A549 (cell line): ENCODE data around the gene COG6. TPM values are rescaled to one million over a fixed set of nuclear protein-coding genes. Genes with fewer than 3 reads are reported as not detected.
A peak's percentile ranks its signal among the peaks of the same experiment; 100 is the strongest.

Experiments used
- ATAC-seq, 2 experiments: fragments of 200-7000 bp in 1 of 2; fragments of >200 bp in 1 of 2; cut with Nextera tagmentation in 1 of 2; cut with Tn5 transposase in 1 of 2; 3 replicates each; pipeline versions ENCODE4 v1.8.0 to v1.9.1; 2018 to 2020; ENCODE audit warnings: mild to moderate bottlenecking in 1 of 2, moderate library complexity in 1 of 2
- CTCF ChIA-PET: fragments of 300-600 bp; sonication (Branson Sonifier 250); formaldehyde crosslinking; extraction: SDS; loops from one replicate; lab custom pipeline; 2021; ENCODE audit warnings: antibody characterized with exemption, inconsistent platforms; lab: Yijun Ruan, JAX
- POLR2A ChIA-PET: fragments of 350-600 bp; formaldehyde crosslinking; extraction: SDS; loops from one replicate; lab custom pipeline; 2021; ENCODE audit warnings: antibody characterized with exemption, inconsistent platforms; lab: Yijun Ruan, JAX
- DNase-seq, 2 experiments: peaks; one replicate each; pipeline versions ENCODE4 v3.0.0 to v3.0.0-alpha.2; 2011 to 2016; ENCODE audit warnings: low read depth in 1 of 2, low spot score in 1 of 2
- FAIRE-seq: peaks from 2 replicates; lab custom pipeline; 2011; peaks lifted over from hg19 to GRCh38; lab: Jason Lieb, UNC
- H3K27ac ChIP-seq, 2 experiments: fragments of >200 bp; sonication (Bioruptor Twin); formaldehyde crosslinking; 3 replicates each; pipeline ENCODE4 v1.5.1; 2016 to 2017
- H3K4me1 ChIP-seq: fragments of >200 bp; sonication (Bioruptor Twin); formaldehyde crosslinking; 3 replicates; pipeline ENCODE4 v1.6.1; 2016
- H3K4me2 ChIP-seq: fragments of >200 bp; sonication (Bioruptor Twin); formaldehyde crosslinking; 3 replicates; pipeline ENCODE4 v1.6.1; 2016
- H3K4me3 ChIP-seq: fragments of >200 bp; sonication (Bioruptor Twin); formaldehyde crosslinking; 3 replicates; pipeline ENCODE4 v1.5.1; 2016
- H3K9me3 ChIP-seq: fragments of >200 bp; sonication (Bioruptor Twin); formaldehyde crosslinking; 3 replicates; pipeline ENCODE4 v1.6.1; 2016
- CBX2 ChIP-seq: fragments of 200-600 bp; sonication (generic); IDR thresholded peaks from 2 replicates; pipeline ENCODE4 v1.6.1; 2016; ENCODE audit warnings: low read depth, mild to moderate bottlenecking, borderline replicate concordance
- CBX8 ChIP-seq: fragments of 200-600 bp; sonication (generic); IDR thresholded peaks from 2 replicates; pipeline ENCODE4 v1.6.1; 2016
- CEBPB ChIP-seq, 2 experiments: fragments of >200 bp in 1 of 2; sonication (Bioruptor Twin) in 1 of 2; formaldehyde crosslinking in 1 of 2; IDR thresholded peaks; 2 replicates each; pipeline ENCODE4 v1.6.1; 2012 to 2016
- CHD4 ChIP-seq: fragments of 200-600 bp; sonication (generic); IDR thresholded peaks from 2 replicates; pipeline ENCODE4 v1.6.1; 2016; ENCODE audit warnings: antibody characterized with exemption, mild to moderate bottlenecking, borderline replicate concordance
- EHF ChIP-seq: fragments of 250-450 bp; sonication (Bioruptor Pico); IDR thresholded peaks from 2 replicates; pipeline ENCODE4 v1.5.0; 2020; ENCODE audit warnings: mild to moderate bottlenecking
- FOSB ChIP-seq: fragments of 250-450 bp; sonication (Bioruptor Pico); IDR thresholded peaks from 2 replicates; pipeline ENCODE4 v1.5.0; 2020; ENCODE audit warnings: mild to moderate bottlenecking, moderate library complexity
- KDM5A ChIP-seq: fragments of 200-600 bp; sonication (generic); IDR thresholded peaks from 2 replicates; pipeline ENCODE4 v1.6.1; 2016; ENCODE audit warnings: antibody characterized with exemption, mild to moderate bottlenecking
- MAFK ChIP-seq: fragments of 450-650 bp; IDR thresholded peaks from 2 replicates; pipeline ENCODE4 v1.6.1; 2014; ENCODE audit not compliant: partially characterized antibody
- MAZ ChIP-seq: fragments of 150-350 bp; IDR thresholded peaks from 2 replicates; pipeline ENCODE4 v1.6.1; 2014; ENCODE audit warnings: antibody characterized with exemption, low read depth, low read length, borderline replicate concordance
- NFE2L2 ChIP-seq: fragments of 150-350 bp; conservative IDR thresholded peaks from 2 replicates; pipeline ENCODE4 v1.6.1; 2014; ENCODE audit warnings: low read length
- NR3C1 ChIP-seq: fragments of >200 bp; sonication (Bioruptor Twin); formaldehyde crosslinking; IDR thresholded peaks from 3 replicates; pipeline ENCODE4 v1.6.1; 2017
- POLR2A ChIP-seq: IDR thresholded peaks from 2 replicates; pipeline ENCODE4 v1.6.1; 2012; ENCODE audit warnings: mild to moderate bottlenecking, low read length
- RARB ChIP-seq: fragments of 250-450 bp; sonication (Bioruptor Pico); IDR thresholded peaks from 2 replicates; pipeline ENCODE4 v1.8.0; 2021; ENCODE audit warnings: mild to moderate bottlenecking, moderate library complexity
- RCOR1 ChIP-seq: fragments of 150-350 bp; IDR thresholded peaks from 2 replicates; pipeline ENCODE4 v1.6.1; 2014; ENCODE audit warnings: antibody characterized with exemption, low read length, low read depth
- RFX5 ChIP-seq: fragments of 450-650 bp; IDR thresholded peaks from 2 replicates; pipeline ENCODE4 v1.7.1; 2014; ENCODE audit warnings: antibody characterized with exemption, mild to moderate bottlenecking, moderate library complexity
- ZFP36 ChIP-seq: fragments of 450-650 bp; IDR thresholded peaks from 2 replicates; pipeline ENCODE4 v1.6.1; 2014; ENCODE audit warnings: borderline replicate concordance; ENCODE audit not compliant: partially characterized antibody
- WGBS: methylation state at CpG from one replicate; pipeline ENCODE4 v1.1.6; 2017; ENCODE audit errors: missing lambda C conversion rate; 5-methylcytosine and 5-hydroxymethylcytosine counted together
- polyA plus RNA-seq, 4 experiments: library from polyadenylated mRNA; depleted of rRNA in 3 of 4; stranded (reverse); fragments of >200 nt; fragmentation: RNase III in 1 of 4; extraction: RNeasy Plus Mini Kit Qiagen cat#74134 plus additional on column Dnase treatment in 1 of 4; gene quantifications; 2 replicates in 3 of 4; 3 replicates in 1 of 4; pipeline ENCODE4 v1.2.3, GENCODE V29; 2011 to 2017
- TF ChIP-seq, protein P1 (sequence below): fragments of 150-350 bp; IDR thresholded peaks from 2 replicates; pipeline ENCODE4 v1.6.1; 2014; ENCODE audit warnings: low read depth, mild to moderate bottlenecking, low read length
- TF ChIP-seq, protein P2 (sequence below): fragments of 200-600 bp; sonication (generic); IDR thresholded peaks from 2 replicates; pipeline ENCODE4 v1.6.1; 2016; ENCODE audit warnings: antibody characterized with exemption, mild to moderate bottlenecking, moderate library complexity
- TF ChIP-seq, protein P3 (sequence below): fragments of >200 bp; sonication (Bioruptor Twin); formaldehyde crosslinking; IDR thresholded peaks from 2 replicates; pipeline ENCODE4 v1.6.1; 2016
- TF ChIP-seq, protein P4 (sequence below): fragments of >200 bp; sonication (Bioruptor Twin); formaldehyde crosslinking; IDR thresholded peaks from 3 replicates; pipeline ENCODE4 v1.5.1; 2016
- TF ChIP-seq, protein P5 (sequence below): fragments of 450-650 bp; IDR thresholded peaks from 2 replicates; pipeline ENCODE4 v1.6.1; 2014; ENCODE audit warnings: antibody characterized with exemption

Gene COG6
- polyA plus RNA-seq, 2 of the 4 experiments (the other 2 are of a cell fraction), result 8.8 to 22.0 TPM

DNA sequence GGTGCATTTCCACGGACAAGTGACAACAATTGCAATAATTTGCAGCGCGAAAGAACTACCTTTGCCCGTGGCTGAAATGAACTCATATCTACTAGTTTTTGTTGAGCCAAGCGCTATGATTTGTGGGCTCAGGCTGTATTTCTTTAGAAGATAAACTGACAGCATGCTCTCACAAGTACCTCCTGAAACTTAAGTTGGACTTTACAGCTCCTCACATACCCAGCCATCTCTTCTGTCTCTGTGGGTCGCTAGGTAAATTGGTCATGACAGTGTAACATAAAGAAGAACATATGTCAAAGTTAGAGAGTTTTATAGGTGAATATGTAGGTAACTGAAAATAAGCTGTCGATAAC lies 839 bp downstream of the COG6 start:
- POLR2A ChIA-PET, result no interaction called here
- 9% methylated on average over 7 of the region's 7 CpGs for WGBS
- ATAC-seq, result peak in 1 of 2 experiments; percentile 48; a peak in 3 of 6 replicates

DNA sequence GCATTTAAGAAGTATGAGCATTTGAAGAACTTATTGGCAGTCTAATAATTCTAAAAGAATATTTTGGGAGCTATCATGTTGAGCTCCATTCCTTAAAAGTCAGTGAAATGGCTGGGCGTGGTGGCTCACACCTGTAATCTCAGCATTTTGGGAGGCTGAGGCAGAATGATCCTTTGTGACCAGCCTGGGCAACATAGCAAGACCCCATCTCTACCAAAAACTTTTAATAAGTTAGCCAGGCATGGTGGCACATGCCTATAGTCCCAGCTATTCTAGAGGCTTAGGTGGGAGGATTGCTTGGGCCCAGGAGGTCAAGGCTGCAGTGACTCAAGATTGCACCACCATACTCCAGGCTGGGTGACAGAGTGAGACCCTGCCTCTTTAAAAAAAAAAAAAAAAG lies 8.0 kb downstream of the COG6 start:
- no peak for FAIRE-seq
- H3K4me1 ChIP-seq, result no peaks in the 10 kb centered on the region
- POLR2A ChIA-PET, result no interaction called here
- WGBS, result 94% methylated on average over 1 of the region's 1 CpG
- DNase-seq, result no peak
- H3K9me3 ChIP-seq, result no peaks in the 10 kb centered on the region
- no peak for ATAC-seq
- CTCF ChIA-PET, result no interaction called here
- no peak overlapping the region for H3K4me3 ChIP-seq
- TF ChIP-seq EHF (CRISPR knock-in tag) (no peak), KDM5A (no peak), CBX8 (no peak), RFX5 (no peak), FOSB (no peak), ZFP36 (no peak), CBX2 (no peak), MAFK (no peak), POLR2A (no peak), CEBPB (IDR thresholded peaks at IDR 0.05) (no peak), MAZ (no peak), RARB (CRISPR knock-in tag) (no peak), CHD4 (no peak), RCOR1 (no peak), NR3C1 (no peak)
- TF ChIP-seq, protein P1, sequence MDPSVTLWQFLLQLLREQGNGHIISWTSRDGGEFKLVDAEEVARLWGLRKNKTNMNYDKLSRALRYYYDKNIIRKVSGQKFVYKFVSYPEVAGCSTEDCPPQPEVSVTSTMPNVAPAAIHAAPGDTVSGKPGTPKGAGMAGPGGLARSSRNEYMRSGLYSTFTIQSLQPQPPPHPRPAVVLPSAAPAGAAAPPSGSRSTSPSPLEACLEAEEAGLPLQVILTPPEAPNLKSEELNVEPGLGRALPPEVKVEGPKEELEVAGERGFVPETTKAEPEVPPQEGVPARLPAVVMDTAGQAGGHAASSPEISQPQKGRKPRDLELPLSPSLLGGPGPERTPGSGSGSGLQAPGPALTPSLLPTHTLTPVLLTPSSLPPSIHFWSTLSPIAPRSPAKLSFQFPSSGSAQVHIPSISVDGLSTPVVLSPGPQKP, result no peak
- TF ChIP-seq, protein P2, sequence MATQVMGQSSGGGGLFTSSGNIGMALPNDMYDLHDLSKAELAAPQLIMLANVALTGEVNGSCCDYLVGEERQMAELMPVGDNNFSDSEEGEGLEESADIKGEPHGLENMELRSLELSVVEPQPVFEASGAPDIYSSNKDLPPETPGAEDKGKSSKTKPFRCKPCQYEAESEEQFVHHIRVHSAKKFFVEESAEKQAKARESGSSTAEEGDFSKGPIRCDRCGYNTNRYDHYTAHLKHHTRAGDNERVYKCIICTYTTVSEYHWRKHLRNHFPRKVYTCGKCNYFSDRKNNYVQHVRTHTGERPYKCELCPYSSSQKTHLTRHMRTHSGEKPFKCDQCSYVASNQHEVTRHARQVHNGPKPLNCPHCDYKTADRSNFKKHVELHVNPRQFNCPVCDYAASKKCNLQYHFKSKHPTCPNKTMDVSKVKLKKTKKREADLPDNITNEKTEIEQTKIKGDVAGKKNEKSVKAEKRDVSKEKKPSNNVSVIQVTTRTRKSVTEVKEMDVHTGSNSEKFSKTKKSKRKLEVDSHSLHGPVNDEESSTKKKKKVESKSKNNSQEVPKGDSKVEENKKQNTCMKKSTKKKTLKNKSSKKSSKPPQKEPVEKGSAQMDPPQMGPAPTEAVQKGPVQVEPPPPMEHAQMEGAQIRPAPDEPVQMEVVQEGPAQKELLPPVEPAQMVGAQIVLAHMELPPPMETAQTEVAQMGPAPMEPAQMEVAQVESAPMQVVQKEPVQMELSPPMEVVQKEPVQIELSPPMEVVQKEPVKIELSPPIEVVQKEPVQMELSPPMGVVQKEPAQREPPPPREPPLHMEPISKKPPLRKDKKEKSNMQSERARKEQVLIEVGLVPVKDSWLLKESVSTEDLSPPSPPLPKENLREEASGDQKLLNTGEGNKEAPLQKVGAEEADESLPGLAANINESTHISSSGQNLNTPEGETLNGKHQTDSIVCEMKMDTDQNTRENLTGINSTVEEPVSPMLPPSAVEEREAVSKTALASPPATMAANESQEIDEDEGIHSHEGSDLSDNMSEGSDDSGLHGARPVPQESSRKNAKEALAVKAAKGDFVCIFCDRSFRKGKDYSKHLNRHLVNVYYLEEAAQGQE, result no peak
- TF ChIP-seq, protein P3, sequence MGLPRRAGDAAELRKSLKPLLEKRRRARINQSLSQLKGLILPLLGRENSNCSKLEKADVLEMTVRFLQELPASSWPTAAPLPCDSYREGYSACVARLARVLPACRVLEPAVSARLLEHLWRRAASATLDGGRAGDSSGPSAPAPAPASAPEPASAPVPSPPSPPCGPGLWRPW, result no peak
- TF ChIP-seq, protein P4, sequence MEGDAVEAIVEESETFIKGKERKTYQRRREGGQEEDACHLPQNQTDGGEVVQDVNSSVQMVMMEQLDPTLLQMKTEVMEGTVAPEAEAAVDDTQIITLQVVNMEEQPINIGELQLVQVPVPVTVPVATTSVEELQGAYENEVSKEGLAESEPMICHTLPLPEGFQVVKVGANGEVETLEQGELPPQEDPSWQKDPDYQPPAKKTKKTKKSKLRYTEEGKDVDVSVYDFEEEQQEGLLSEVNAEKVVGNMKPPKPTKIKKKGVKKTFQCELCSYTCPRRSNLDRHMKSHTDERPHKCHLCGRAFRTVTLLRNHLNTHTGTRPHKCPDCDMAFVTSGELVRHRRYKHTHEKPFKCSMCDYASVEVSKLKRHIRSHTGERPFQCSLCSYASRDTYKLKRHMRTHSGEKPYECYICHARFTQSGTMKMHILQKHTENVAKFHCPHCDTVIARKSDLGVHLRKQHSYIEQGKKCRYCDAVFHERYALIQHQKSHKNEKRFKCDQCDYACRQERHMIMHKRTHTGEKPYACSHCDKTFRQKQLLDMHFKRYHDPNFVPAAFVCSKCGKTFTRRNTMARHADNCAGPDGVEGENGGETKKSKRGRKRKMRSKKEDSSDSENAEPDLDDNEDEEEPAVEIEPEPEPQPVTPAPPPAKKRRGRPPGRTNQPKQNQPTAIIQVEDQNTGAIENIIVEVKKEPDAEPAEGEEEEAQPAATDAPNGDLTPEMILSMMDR, result no peak
- no peak overlapping the region for H3K4me2 ChIP-seq
- no peak overlapping the region for H3K27ac ChIP-seq

More for the DNA sequence above, 839 bp downstream of the COG6 start:
- Histone ChIP-seq H3K9me3 (no peaks in the 10 kb centered on the region), H3K4me1 (no peaks in the 10 kb centered on the region; the same call in 2 of the 3 replicates), H3K4me3 (peak overlapping the region; percentile 80), H3K4me2 (peak overlapping the region; percentile 75), H3K27ac (peak overlapping the region; percentile 75 to 94; a peak in 5 of 6 replicates)
- CTCF ChIA-PET, result no interaction called here
- TF ChIP-seq, protein P5, sequence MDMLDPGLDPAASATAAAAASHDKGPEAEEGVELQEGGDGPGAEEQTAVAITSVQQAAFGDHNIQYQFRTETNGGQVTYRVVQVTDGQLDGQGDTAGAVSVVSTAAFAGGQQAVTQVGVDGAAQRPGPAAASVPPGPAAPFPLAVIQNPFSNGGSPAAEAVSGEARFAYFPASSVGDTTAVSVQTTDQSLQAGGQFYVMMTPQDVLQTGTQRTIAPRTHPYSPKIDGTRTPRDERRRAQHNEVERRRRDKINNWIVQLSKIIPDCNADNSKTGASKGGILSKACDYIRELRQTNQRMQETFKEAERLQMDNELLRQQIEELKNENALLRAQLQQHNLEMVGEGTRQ, result no peak
- TF ChIP-seq NFE2L2, result no peak
- FAIRE-seq (no peak), DNase-seq (no peak)
